RPMI7951 (cell line): Measurements from ENCODE around the gene RFX2. TPM values are rescaled to one million over a fixed set of nuclear protein-coding genes. Genes with fewer than 3 reads are reported as not detected.
"Not testable (repeated sequence)": the region's sequence is repeated elsewhere in the genome, so short reads cannot be mapped to it uniquely, and the experiment has no call there.

Experiments
- DNase-seq: peaks from one replicate; pipeline ENCODE4 v3.0.0-alpha.2; 2012; ENCODE audit warnings: low read depth
- total RNA-seq: library from RNA; depleted of rRNA; stranded (reverse); fragments of >200 nt; shearing (Covaris generic); gene quantifications from 2 replicates; pipeline ENCODE4 v1.2.3, GENCODE V29; 2014

RFX2 gene
- total RNA-seq, 1 experiment from 2014 or later = 7.3 TPM

DNA sequence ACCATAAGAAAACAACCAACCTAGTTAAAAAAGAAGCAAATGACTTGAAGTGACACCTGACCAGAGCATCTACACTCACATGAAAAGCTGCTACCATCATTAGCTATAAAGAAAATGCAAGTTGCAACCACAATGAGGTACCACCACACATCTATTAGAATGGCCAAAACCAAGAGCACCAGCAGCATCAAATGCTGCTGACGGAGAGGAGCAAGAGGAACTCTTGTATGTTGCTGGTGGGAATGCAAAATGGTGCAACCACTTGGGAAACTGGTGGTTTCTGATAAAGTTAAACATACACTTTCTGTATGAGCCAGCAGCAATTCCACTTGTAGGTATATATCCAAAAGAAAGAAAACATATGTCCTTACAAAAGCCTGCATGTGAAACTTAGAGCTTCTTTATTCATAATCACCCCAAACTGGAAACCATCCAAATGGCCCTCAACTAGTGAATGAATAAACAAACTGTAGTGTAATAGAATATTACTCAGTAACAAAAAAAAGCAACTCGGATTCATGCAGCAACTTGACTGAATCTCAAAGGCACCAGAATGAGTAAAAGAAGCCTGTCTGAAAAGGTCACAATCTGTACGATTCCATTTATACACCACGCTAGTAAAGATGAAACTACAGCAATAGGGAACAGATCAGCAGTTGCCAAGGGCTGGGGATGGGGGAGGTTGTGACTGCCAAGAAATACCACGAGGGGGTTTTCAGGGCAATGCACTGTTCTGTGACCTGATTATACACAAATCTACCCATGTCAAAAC lies 71.5 kb downstream of the RFX2 start:
- no peak for DNase-seq

- no peak for DNase-seq
These were observed 75.3 kb downstream of the RFX2 start for GRCh38 chr19:6035026-6035425.

GRCh38 chr19:6034512-6034911 lies 75.8 kb downstream of the RFX2 start:
- no peak for DNase-seq

GRCh38 chr19:6033744-6034264 lies 76.5 kb downstream of the RFX2 start:
- no peak for DNase-seq

GRCh38 chr19:6032827-6033226 lies 77.5 kb downstream of the RFX2 start:
- DNase-seq = no peak

DNA sequence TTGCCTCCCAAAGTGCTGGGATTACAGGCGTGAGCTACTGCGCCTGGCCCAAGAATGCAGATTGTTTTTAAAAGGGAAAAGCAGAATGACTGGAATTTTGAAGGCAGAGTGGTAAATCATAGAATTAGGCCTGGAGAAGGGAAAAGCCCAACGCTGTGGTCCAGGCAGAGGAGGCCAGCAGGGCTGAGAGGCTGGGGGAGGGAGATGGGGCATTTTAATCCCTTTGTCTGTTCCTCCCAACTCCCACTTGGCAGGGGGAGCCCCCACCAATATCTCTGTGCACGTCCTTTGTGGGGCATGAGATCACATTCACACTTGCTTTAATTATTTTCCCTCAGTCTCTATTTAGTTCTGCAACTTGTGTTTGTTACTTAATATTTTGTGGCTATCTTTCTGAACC lies 77.9 kb downstream of the RFX2 start:
- DNase-seq = no peak

GRCh38 chr19:6030214-6030507 lies 80.1 kb downstream of the RFX2 start:
- peak; percentile 74 for DNase-seq

- no peak for DNase-seq
These were observed 83.7 kb downstream of the RFX2 start for GRCh38 chr19:6026390-6027227.

GRCh38 chr19:6024756-6025155 lies 85.5 kb downstream of the RFX2 start:
- not testable (repeated sequence) for DNase-seq

DNA sequence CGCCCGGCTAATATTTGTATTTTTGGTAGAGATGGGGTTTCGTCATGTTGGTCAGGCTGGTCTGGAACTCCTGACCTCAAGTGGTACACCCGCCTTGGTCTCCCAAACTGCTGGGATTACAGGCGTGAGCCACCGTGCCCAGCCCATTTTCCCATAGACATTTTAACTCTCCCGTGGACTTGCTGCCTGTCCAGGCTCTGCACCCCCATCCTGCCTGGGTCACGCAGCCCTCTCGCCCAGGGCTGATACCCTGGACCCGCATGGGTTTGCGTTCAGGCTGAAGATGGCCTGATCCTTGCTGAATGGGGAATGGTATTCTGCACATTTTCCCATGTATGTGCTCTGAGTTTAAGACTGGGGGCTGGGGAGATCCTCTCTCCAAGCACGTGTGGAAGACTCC lies 86.4 kb downstream of the RFX2 start:
- DNase-seq = no peak

DNA sequence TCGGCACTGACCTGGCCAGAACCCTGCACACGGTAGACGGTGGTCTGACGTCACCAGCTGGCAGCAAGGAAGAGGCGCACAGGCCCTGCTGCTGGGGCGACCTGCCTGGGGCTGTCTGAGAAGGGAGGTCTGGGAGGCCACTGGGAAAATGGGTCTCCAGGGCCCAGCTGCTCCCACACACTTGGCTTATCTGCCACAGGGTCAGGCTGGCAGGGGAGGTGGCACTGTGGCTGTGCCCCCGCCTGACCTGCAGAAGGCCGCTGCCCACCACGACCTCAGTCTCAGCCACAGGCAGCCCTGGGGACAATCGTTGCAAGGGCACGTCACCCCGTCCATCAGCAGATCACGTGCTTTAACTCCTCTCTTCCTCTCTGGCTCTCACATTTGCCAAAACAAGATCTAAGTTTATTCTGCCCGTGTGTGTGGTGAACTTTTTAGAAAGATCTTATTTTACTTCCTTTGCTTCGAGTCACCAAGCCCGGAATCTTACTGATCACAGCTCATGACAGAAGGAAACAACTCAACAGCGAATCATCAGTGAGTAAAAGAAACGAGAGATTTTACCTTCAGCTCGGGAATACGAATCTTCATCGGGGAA lies 87.1 kb downstream of the RFX2 start:
- DNase-seq = peak; percentile 64

GRCh38 chr19:6022570-6023064 lies 87.7 kb downstream of the RFX2 start:
- no peak for DNase-seq

- peak; percentile 68 for DNase-seq
These were observed 88.3 kb downstream of the RFX2 start for GRCh38 chr19:6021878-6022569.

- no peak for DNase-seq
These were observed 89.1 kb downstream of the RFX2 start for GRCh38 chr19:6020972-6021805.

DNA sequence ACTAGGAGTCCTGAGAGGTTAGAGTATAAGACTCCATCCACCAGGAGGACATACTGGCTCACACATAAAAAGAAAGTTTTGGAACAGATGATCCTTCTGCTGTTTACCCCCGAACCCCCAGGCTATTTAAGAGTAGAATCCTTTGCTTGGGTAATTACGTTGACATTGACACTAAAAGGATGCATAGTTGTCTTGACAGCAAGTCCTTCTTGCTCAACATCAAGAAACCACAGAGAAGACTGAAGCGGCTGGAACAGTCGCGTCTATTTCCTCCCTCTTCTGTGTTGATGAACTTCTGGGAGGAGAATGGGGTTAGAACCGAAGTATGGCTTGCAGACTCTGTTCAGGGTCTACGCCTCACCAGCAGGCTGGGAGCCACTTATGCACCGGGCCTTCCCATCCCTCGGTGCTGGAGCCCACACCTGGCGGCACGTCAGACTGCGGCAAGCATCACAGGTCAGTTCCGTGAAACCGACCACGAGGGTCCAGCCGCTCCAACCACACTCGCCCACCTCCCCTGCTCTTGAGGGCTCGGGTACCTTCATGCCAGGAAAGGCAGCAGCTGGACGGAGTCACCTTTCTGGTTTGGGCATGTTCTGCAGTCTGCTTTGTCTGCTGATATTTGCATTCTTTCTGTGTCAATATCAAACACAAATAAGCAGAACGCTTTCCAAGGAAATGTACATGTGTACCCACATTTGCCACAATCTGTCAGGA lies 90.0 kb downstream of the RFX2 start:
- peak; percentile 37 for DNase-seq

- DNase-seq = no peak
These were observed 91.5 kb downstream of the RFX2 start for GRCh38 chr19:6018786-6019185.

- DNase-seq = no peak
These were observed 92.7 kb downstream of the RFX2 start for GRCh38 chr19:6017576-6017975.

GRCh38 chr19:6015841-6016545 lies 94.3 kb downstream of the RFX2 start:
- DNase-seq = no peak

GRCh38 chr19:6014551-6015135 lies 95.7 kb downstream of the RFX2 start:
- DNase-seq = no peak
